Thoracic aorta (tissue), 2 donors: ENCODE data around the gene PARPBP. TPM values are rescaled to one million over a fixed set of nuclear protein-coding genes. Genes with fewer than 3 reads are reported as not detected.
"Not testable (repeated sequence)": the region's sequence is repeated elsewhere in the genome, so short reads cannot be mapped to it uniquely, and the experiment has no call there.

Experiments
- ATAC-seq: fragments of 150-250 bp; one replicate; pipeline ENCODE4 v1.8.0; 2017; ENCODE audit warnings: low read depth; ENCODE audit not compliant: insufficient number of reproducible peaks, low FRiP score
- DNase-seq: peaks from one replicate; pipeline ENCODE4 v3.0.0-alpha.2; 2020; ENCODE audit warnings: low spot score
- H3K27ac ChIP-seq, 2 donors: fragments of 200-600 bp; sonication (generic); 1 replicate in 1 of 2; 2 replicates in 1 of 2; pipeline ENCODE4 v1.5.1; 2016; ENCODE audit warnings: mild to moderate bottlenecking in 2 of 2, moderate library complexity in 2 of 2
- H3K27me3 ChIP-seq: fragments of 200-600 bp; sonication (generic); replicated peaks from 2 replicates; pipeline ENCODE4 v1.6.0; 2016; ENCODE audit warnings: mild to moderate bottlenecking; ENCODE audit not compliant: insufficient read depth
- H3K36me3 ChIP-seq: fragments of 200-600 bp; sonication (generic); one replicate; pipeline ENCODE4 v1.5.1; 2016
- H3K4me1 ChIP-seq, 2 donors: fragments of 200-600 bp; sonication (generic); 1 replicate in 1 of 2; 2 replicates in 1 of 2; pipeline versions ENCODE4 v1.5.1 to v1.6.0; 2016; ENCODE audit warnings: low read depth in 2 of 2, mild to moderate bottlenecking in 1 of 2; ENCODE audit not compliant: control insufficient read depth in 1 of 2
- H3K4me3 ChIP-seq: fragments of 200-600 bp; sonication (generic); 2 replicates; pipeline ENCODE4 v1.5.1; 2016; ENCODE audit warnings: mild to moderate bottlenecking
- H3K9me3 ChIP-seq: fragments of 200-600 bp; sonication (generic); 2 replicates; pipeline ENCODE4 v1.5.1; 2016
- total RNA-seq, 2 donors: library from RNA; depleted of rRNA; stranded (reverse); fragments of >200 nt; gene quantifications; one replicate each; pipeline versions ENCODE4 v1.1.0 to v1.2.3, GENCODE V29; 2016
- TF ChIP-seq, protein P1 (sequence below): fragments of 200-600 bp; sonication (generic); IDR thresholded peaks from one replicate; pipeline ENCODE4 v1.5.1; 2019; ENCODE audit warnings: antibody characterized with exemption

The PARPBP gene
- total RNA-seq, 2 donors from 2014 or later: 0.27 to 2.6 TPM

GRCh38 chr12:102234599-102234998, 114.6 kb downstream of the PARPBP start:
- DNase-seq (no peak), ATAC-seq (no peak)
- no peak overlapping the region for H3K4me3 ChIP-seq
- no peaks in the 10 kb centered on the region for H3K36me3 ChIP-seq
- H3K27ac ChIP-seq: no peak overlapping the region
- H3K9me3 ChIP-seq: no peaks in the 10 kb centered on the region
- no peaks in the 10 kb centered on the region for H3K27me3 ChIP-seq
- H3K4me1 ChIP-seq: no peaks in the 10 kb centered on the region
- TF ChIP-seq, protein P1, sequence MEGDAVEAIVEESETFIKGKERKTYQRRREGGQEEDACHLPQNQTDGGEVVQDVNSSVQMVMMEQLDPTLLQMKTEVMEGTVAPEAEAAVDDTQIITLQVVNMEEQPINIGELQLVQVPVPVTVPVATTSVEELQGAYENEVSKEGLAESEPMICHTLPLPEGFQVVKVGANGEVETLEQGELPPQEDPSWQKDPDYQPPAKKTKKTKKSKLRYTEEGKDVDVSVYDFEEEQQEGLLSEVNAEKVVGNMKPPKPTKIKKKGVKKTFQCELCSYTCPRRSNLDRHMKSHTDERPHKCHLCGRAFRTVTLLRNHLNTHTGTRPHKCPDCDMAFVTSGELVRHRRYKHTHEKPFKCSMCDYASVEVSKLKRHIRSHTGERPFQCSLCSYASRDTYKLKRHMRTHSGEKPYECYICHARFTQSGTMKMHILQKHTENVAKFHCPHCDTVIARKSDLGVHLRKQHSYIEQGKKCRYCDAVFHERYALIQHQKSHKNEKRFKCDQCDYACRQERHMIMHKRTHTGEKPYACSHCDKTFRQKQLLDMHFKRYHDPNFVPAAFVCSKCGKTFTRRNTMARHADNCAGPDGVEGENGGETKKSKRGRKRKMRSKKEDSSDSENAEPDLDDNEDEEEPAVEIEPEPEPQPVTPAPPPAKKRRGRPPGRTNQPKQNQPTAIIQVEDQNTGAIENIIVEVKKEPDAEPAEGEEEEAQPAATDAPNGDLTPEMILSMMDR: no peak

DNA sequence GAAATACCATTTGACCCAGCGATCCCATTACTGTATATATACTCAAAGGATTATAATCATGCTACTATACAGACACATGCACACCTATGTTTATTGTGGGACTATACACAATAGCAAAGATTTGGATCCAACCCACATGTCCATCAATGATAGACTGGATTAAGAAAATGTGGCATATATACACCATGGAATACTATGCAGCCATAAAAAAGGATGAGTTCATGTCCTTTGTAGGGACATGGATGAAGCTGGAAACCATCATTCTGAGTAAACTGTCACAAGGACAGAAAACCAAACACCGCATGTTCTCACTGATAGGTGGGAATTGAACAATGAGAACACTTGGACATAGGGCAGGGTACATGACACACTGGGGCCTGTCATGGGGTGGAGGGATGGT, 120.9 kb downstream of the PARPBP start:
- ATAC-seq, H3K4me1 ChIP-seq, H3K27ac ChIP-seq, H3K27me3 ChIP-seq, H3K4me3 ChIP-seq, H3K9me3 ChIP-seq, H3K36me3 ChIP-seq, DNase-seq: not testable (repeated sequence)

Other genes with a start within 250 kb of the PARPBP start
- gene DRAM1, start 242.6 kb upstream of the PARPBP start, total RNA-seq: 10 to 100 TPM; 24.2 to 35.3 TPM
- gene WASHC3, start 58.2 kb upstream of the PARPBP start, total RNA-seq: 10 to 100 TPM; 46.8 to 73.6 TPM
- gene NUP37, start 69 bp upstream of the PARPBP start, total RNA-seq: 10 to 100 TPM; 13.8 to 14.9 TPM
- gene PMCH, start 77.7 kb downstream of the PARPBP start, total RNA-seq: not detected